GM21576 (cell line): ENCODE measurements around the gene SUPT6H.
A peak's percentile ranks its signal among the peaks of the same experiment; 100 is the strongest.

Experiments used
- ATAC-seq: cut with Tn5 transposase; IDR thresholded peaks from one replicate; pipeline ENCODE4 v1.9.1; 2021; ENCODE audit warnings: mild to moderate bottlenecking, moderate library complexity; ENCODE audit not compliant: unreplicated experiment

SUPT6H gene

DNA sequence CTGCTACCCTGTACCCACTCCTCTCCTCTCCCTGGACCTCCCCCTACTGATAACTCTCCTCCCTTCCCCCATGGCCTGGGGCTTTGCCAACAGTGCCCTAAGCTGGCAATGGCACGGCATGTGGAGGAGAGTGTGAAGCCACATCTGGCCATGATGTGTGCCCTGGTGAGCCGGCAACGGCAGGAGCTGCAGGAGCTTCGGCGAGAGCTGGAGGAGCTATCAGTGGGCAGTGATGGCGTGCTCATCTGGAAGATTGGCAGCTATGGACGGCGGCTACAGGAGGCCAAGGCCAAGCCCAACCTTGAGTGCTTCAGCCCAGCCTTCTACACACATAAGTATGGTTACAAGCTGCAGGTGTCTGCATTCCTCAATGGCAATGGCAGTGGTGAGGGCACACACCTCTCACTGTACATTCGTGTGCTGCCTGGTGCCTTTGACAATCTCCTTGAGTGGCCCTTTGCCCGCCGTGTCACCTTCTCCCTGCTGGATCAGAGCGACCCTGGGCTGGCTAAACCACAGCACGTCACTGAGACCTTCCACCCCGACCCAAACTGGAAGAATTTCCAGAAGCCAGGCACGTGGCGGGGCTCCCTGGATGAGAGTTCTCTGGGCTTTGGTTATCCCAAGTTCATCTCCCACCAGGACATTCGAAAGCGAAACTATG is 87.0 kb downstream of the SUPT6H start:
- no peak for ATAC-seq

GRCh38 chr17:28749516-28750177 is 87.6 kb downstream of the SUPT6H start:
- no peak for ATAC-seq

GRCh38 chr17:28750178-28751047 is 88.4 kb downstream of the SUPT6H start:
- ATAC-seq, result peak; percentile 64

GRCh38 chr17:28751600-28752366 is 89.8 kb downstream of the SUPT6H start:
- ATAC-seq, result no peak
